Measurements from ENCODE around the gene PHLDB2. TPM values are rescaled to one million over a fixed set of nuclear protein-coding genes. Genes with fewer than 3 reads are reported as not detected.
A peak's percentile ranks its signal among the peaks of the same experiment; 100 is the strongest.

PHLDB2 gene
- total and polyA plus RNA-seq, 2 donors (not counting 1 experiment from before 2014, with no cell fraction given) = 33.8 to 47.9 TPM

- TF ChIP-seq EZH2 (IDR thresholded peaks at IDR 0.05; ENCODE audit: low read length, missing control alignments) = no peak
- TF ChIP-seq, protein P1, sequence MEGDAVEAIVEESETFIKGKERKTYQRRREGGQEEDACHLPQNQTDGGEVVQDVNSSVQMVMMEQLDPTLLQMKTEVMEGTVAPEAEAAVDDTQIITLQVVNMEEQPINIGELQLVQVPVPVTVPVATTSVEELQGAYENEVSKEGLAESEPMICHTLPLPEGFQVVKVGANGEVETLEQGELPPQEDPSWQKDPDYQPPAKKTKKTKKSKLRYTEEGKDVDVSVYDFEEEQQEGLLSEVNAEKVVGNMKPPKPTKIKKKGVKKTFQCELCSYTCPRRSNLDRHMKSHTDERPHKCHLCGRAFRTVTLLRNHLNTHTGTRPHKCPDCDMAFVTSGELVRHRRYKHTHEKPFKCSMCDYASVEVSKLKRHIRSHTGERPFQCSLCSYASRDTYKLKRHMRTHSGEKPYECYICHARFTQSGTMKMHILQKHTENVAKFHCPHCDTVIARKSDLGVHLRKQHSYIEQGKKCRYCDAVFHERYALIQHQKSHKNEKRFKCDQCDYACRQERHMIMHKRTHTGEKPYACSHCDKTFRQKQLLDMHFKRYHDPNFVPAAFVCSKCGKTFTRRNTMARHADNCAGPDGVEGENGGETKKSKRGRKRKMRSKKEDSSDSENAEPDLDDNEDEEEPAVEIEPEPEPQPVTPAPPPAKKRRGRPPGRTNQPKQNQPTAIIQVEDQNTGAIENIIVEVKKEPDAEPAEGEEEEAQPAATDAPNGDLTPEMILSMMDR (conservative IDR thresholded peaks at IDR 0.05 in 1 of 2, IDR thresholded peaks at IDR 0.05 in 1 of 2; ENCODE audit: low read depth in 1 of 2, low read length in 2 of 2) = no peak
- DNase-seq (ENCODE audit: low read depth in 2 of 2) = no peak
- Histone ChIP-seq H2AFZ (ENCODE audit: low read length) (no peak overlapping the region), H3K9me3 (ENCODE audit: control insufficient read depth, insufficient read depth, low read depth, low read length) (no peaks in the 10 kb centered on the region), H3K9ac (ENCODE audit: insufficient read depth, low read length) (no peak overlapping the region), H3K79me2 (ENCODE audit: control insufficient read depth, insufficient read depth, low read length) (no peaks in the 10 kb centered on the region), H3K4me1 (ENCODE audit: control insufficient read depth, extremely low read depth, insufficient read depth, low read length) (peaks cover 4% of the 10 kb centered on the region), H3K27me3 (ENCODE audit: control insufficient read depth, insufficient read depth, low read length) (no peaks in the 10 kb centered on the region), H3K4me3 (replicated peaks in 1 of 4; ENCODE audit: control extremely low read depth in 1 of 4, insufficient read depth in 1 of 4, low read depth in 3 of 4, low read length in 4 of 4) (no peak overlapping the region), H4K20me1 (ENCODE audit: control insufficient read depth, extremely low read depth, insufficient read depth, low read length) (no peaks in the 10 kb centered on the region), H3K4me2 (ENCODE audit: extremely low read depth, insufficient read depth, low read length) (no peak overlapping the region), H3K36me3 (ENCODE audit: control insufficient read depth, insufficient read depth, low read length) (no peaks in the 10 kb centered on the region), H3K27ac (ENCODE audit: insufficient read depth, low read length) (no peak overlapping the region)
These were observed 10.3 kb upstream of the PHLDB2 start for GRCh38 chr3:111848778-111849177.

DNA sequence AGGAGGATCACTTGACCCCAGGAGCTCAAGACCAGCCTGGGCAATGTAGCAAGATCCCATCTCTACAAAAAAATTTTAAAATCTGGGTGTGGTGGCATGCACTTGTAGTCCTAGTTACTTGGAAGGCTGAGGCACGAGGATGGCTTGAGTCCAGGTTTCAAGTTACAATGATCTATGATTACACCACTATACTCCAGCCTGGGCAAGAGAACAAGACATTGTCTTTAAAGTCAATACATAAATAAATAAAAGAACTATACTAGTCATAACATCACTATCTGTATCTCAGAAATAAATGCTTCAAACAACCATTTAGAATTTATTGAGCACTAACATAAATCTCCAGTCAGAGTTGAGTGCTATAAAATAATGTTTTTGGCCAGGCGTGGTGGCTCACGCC, 8.5 kb upstream of the PHLDB2 start:
- TF ChIP-seq, protein P1 (conservative IDR thresholded peaks at IDR 0.05 in 1 of 2, IDR thresholded peaks at IDR 0.05 in 1 of 2; ENCODE audit: low read depth in 1 of 2, low read length in 2 of 2) = no peak
- TF ChIP-seq EZH2 (IDR thresholded peaks at IDR 0.05; ENCODE audit: low read length, missing control alignments) = no peak
- no peak overlapping the region for H3K4me3 ChIP-seq (replicated peaks in 1 of 4; ENCODE audit: control extremely low read depth in 1 of 4, insufficient read depth in 1 of 4, low read depth in 3 of 4, low read length in 4 of 4)
- H3K9me3 ChIP-seq (ENCODE audit: control insufficient read depth, insufficient read depth, low read depth, low read length) = no peaks in the 10 kb centered on the region
- H3K36me3 ChIP-seq (ENCODE audit: control insufficient read depth, insufficient read depth, low read length) = no peaks in the 10 kb centered on the region
- H2AFZ ChIP-seq (ENCODE audit: low read length) = no peak overlapping the region
- H3K27me3 ChIP-seq (ENCODE audit: control insufficient read depth, insufficient read depth, low read length) = no peaks in the 10 kb centered on the region
- H4K20me1 ChIP-seq (ENCODE audit: control insufficient read depth, extremely low read depth, insufficient read depth, low read length) = no peaks in the 10 kb centered on the region
- H3K79me2 ChIP-seq (ENCODE audit: control insufficient read depth, insufficient read depth, low read length) = no peaks in the 10 kb centered on the region
- no peak overlapping the region for H3K4me2 ChIP-seq (ENCODE audit: extremely low read depth, insufficient read depth, low read length)
- H3K27ac ChIP-seq (ENCODE audit: insufficient read depth, low read length) = no peak overlapping the region
- peaks cover 4% of the 10 kb centered on the region for H3K4me1 ChIP-seq (ENCODE audit: control insufficient read depth, extremely low read depth, insufficient read depth, low read length)
- DNase-seq (ENCODE audit: low read depth in 2 of 2) = peak; percentile 63 to 88
- H3K9ac ChIP-seq (ENCODE audit: insufficient read depth, low read length) = no peak overlapping the region

GRCh38 chr3:111851511-111851954, 7.5 kb upstream of the PHLDB2 start:
- H3K4me3 ChIP-seq (replicated peaks in 1 of 4; ENCODE audit: control extremely low read depth in 1 of 4, insufficient read depth in 1 of 4, low read depth in 3 of 4, low read length in 4 of 4) = no peak overlapping the region
- no peaks in the 10 kb centered on the region for H3K27me3 ChIP-seq (ENCODE audit: control insufficient read depth, insufficient read depth, low read length)
- no peaks in the 10 kb centered on the region for H3K9me3 ChIP-seq (ENCODE audit: control insufficient read depth, insufficient read depth, low read depth, low read length)
- H2AFZ ChIP-seq (ENCODE audit: low read length) = peak overlapping the region; percentile 26
- H3K9ac ChIP-seq (ENCODE audit: insufficient read depth, low read length) = no peak overlapping the region
- H4K20me1 ChIP-seq (ENCODE audit: control insufficient read depth, extremely low read depth, insufficient read depth, low read length) = no peaks in the 10 kb centered on the region
- H3K4me1 ChIP-seq (ENCODE audit: control insufficient read depth, extremely low read depth, insufficient read depth, low read length) = no peaks in the 10 kb centered on the region
- no peaks in the 10 kb centered on the region for H3K36me3 ChIP-seq (ENCODE audit: control insufficient read depth, insufficient read depth, low read length)
- peak; percentile 61 to 92 for DNase-seq (ENCODE audit: low read depth in 2 of 2)
- peak overlapping the region; percentile 21 for H3K27ac ChIP-seq (ENCODE audit: insufficient read depth, low read length)
- peak overlapping the region; percentile 11 for H3K4me2 ChIP-seq (ENCODE audit: extremely low read depth, insufficient read depth, low read length)
- no peaks in the 10 kb centered on the region for H3K79me2 ChIP-seq (ENCODE audit: control insufficient read depth, insufficient read depth, low read length)
- TF ChIP-seq, protein P1 (conservative IDR thresholded peaks at IDR 0.05 in 1 of 2, IDR thresholded peaks at IDR 0.05 in 1 of 2; ENCODE audit: low read depth in 1 of 2, low read length in 2 of 2) = no peak
- TF ChIP-seq EZH2 (IDR thresholded peaks at IDR 0.05; ENCODE audit: low read length, missing control alignments) = no peak
